Esophagus mucosa (tissue), 1 donor: Measurements from ENCODE around the gene ITGAL. TPM values are rescaled to one million over a fixed set of nuclear protein-coding genes. Genes with fewer than 3 reads are reported as not detected.

ENCODE experiments used
- ATAC-seq: fragments of 200-7000 bp; cut with Tn5 transposase; one replicate; pipeline ENCODE4 v1.9.1; 2020
- total RNA-seq: library from RNA; stranded (reverse); gene quantifications from one replicate; pipeline ENCODE4 v1.2.4, GENCODE V29; 2023
- donor health status: DM: yes; HTN: yes; CAD: no.

Gene ITGAL
- total RNA-seq, 1 donor from 2014 or later = 2.0 TPM

GRCh38 chr16:30546115-30546514 is 73.6 kb downstream of the ITGAL start:
- no peak for ATAC-seq

- ATAC-seq = no peak
Measured at GRCh38 chr16:30548416-30549253, 76.1 kb downstream of the ITGAL start.

GRCh38 chr16:30551781-30552180 is 79.2 kb downstream of the ITGAL start:
- no peak for ATAC-seq

- no peak for ATAC-seq
Measured at GRCh38 chr16:30552956-30553355, 80.4 kb downstream of the ITGAL start.

- no peak for ATAC-seq
Measured at GRCh38 chr16:30553393-30553899, 80.9 kb downstream of the ITGAL start.

- no peak for ATAC-seq
Measured at GRCh38 chr16:30554557-30555314, 82.2 kb downstream of the ITGAL start.

- no peak for ATAC-seq
Measured at GRCh38 chr16:30555315-30556124, 83.0 kb downstream of the ITGAL start.

- no peak for ATAC-seq
Measured at GRCh38 chr16:30556125-30556473, 83.6 kb downstream of the ITGAL start.

GRCh38 chr16:30557707-30557956 is 85.1 kb downstream of the ITGAL start:
- no peak for ATAC-seq

- peak; percentile 97 for ATAC-seq
Measured at GRCh38 chr16:30557957-30558788, 85.6 kb downstream of the ITGAL start, which contains the start of gene ZNF764. ZNF764 (minus strand) TSS chr16:30558374; CDS start chr16:30558182, 192 bp downstream.

GRCh38 chr16:30558789-30559377 is 86.3 kb downstream of the ITGAL start:
- ATAC-seq = no peak

GRCh38 chr16:30559690-30560089 is 87.1 kb downstream of the ITGAL start:
- no peak for ATAC-seq

GRCh38 chr16:30561089-30561816 is 88.7 kb downstream of the ITGAL start:
- no peak for ATAC-seq

- no peak for ATAC-seq
Measured at GRCh38 chr16:30562021-30562420, 89.5 kb downstream of the ITGAL start.

- ATAC-seq = no peak
Measured at GRCh38 chr16:30565526-30565925, 93.0 kb downstream of the ITGAL start.

- no peak for ATAC-seq
Measured at GRCh38 chr16:30565984-30566383, 93.4 kb downstream of the ITGAL start.

GRCh38 chr16:30566531-30566930 is 94.0 kb downstream of the ITGAL start:
- no peak for ATAC-seq

GRCh38 chr16:30567160-30567990 is 94.8 kb downstream of the ITGAL start:
- ATAC-seq = peak; percentile 6

- peak; percentile 71 for ATAC-seq
Measured at GRCh38 chr16:30567991-30568638, 95.6 kb downstream of the ITGAL start.
